HFF-Myc (cell line): Measurements from ENCODE around the gene CARMIL1.

Source experiments
- DNase-seq: peaks from one replicate; pipeline ENCODE4 v3.0.0-alpha.2; 2011; ENCODE audit warnings: low read depth; ENCODE audit errors: extremely low read depth
- H3K4me3 ChIP-seq: replicated peaks from 2 replicates; pipeline ENCODE4 v1.5.1; 2011; ENCODE audit warnings: low read depth, mild to moderate bottlenecking, control low read depth, low read length
- CTCF ChIP-seq: IDR thresholded peaks from 2 replicates; pipeline ENCODE4 v1.5.1; 2012; ENCODE audit warnings: mild to moderate bottlenecking, low read depth, low read length, control low read depth; ENCODE audit errors: missing control alignments

The CARMIL1 gene

GRCh38 chr6:25463441-25463840 lies 184.3 kb downstream of the CARMIL1 start:
- no peak for TF ChIP-seq CTCF
- H3K4me3 ChIP-seq: no peak overlapping the region
- DNase-seq: no peak

GRCh38 chr6:25464225-25464624 lies 185.1 kb downstream of the CARMIL1 start:
- DNase-seq: no peak
- H3K4me3 ChIP-seq: no peak overlapping the region
- no peak for TF ChIP-seq CTCF

GRCh38 chr6:25465941-25466340 lies 186.8 kb downstream of the CARMIL1 start:
- no peak for TF ChIP-seq CTCF
- H3K4me3 ChIP-seq: no peak overlapping the region
- DNase-seq: no peak

- no peak overlapping the region for H3K4me3 ChIP-seq
- no peak for DNase-seq
- no peak for TF ChIP-seq CTCF
Observed at GRCh38 chr6:25468881-25469280, 189.7 kb downstream of the CARMIL1 start.

- H3K4me3 ChIP-seq: no peak overlapping the region
- no peak for TF ChIP-seq CTCF
- no peak for DNase-seq
Observed at GRCh38 chr6:25469797-25470388, 190.7 kb downstream of the CARMIL1 start.

- TF ChIP-seq CTCF: no peak
- no peak overlapping the region for H3K4me3 ChIP-seq
- DNase-seq: no peak
Observed at GRCh38 chr6:25472306-25472705, 193.1 kb downstream of the CARMIL1 start.

- no peak for TF ChIP-seq CTCF
- H3K4me3 ChIP-seq: no peak overlapping the region
- no peak for DNase-seq
Observed at GRCh38 chr6:25472906-25473305, 193.7 kb downstream of the CARMIL1 start.
